Measurements from ENCODE around the gene TPRX2. TPM values are rescaled to one million over a fixed set of nuclear protein-coding genes. Genes with fewer than 3 reads are reported as not detected.
"Not testable (repeated sequence)": the region's sequence is repeated elsewhere in the genome, so short reads cannot be mapped to it uniquely, and the experiment has no call there.

Gene TPRX2, protein sequence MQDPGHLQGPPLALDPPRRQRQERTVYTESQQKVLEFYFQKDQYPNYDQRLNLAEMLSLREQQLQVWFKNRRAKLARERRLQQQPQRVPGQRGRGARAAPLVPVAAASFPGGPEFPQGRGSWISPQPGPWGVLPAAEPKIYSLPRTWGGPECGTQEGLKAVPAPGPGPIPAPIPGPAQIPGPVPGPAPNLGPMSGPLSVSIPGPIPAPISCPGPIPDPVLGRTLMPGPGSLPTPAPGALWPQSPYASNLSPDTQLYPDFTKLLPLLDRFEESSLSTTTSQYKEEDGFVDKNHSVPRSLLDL
- total RNA-seq: not detected

- ATAC-seq (ENCODE audit: low FRiP score); DNase-seq (ENCODE audit: low spot score): not testable (repeated sequence)
Measured at GRCh38 chr19:47858646-47859285, at the start of gene TPRX2. TSS of gene TPRX2 (plus strand) at chr19:47859235. CDS start at chr19:47859247, 12 bp downstream.

DNA sequence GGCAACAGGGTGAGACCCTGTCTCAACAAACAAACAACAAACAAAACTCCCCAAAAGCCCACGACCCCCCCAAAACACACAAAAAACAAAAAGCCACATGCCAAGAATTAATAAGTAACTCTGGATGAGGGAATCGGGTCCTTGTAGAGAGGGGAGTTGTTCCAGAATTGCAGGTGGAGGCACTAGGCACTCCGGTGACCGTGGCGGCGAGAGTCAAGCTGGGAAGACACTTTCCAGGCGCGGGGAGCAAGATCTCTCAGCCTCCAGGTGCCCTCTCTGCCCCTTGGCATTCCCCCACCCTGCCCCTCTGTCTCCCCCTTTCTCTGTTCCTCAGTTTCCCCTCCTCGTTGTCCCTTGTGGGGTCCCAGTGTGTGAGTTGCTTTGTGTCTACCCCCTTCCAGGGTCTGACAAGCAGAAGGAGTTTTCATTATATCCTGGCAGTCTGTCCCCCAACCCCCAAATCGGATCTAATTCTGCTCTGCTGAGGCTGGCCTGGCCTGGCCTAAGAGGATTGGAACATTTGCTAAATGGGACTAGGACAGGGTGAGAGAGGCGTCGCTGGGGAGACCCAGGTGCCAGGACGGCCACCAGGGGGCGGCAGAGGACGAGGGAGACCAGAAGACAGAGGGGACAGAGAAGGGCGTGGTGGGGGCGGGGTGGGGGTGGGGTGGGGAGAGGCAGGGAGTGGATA is 45.6 kb upstream of the TPRX2 start:
- TF ChIP-seq, protein P1, sequence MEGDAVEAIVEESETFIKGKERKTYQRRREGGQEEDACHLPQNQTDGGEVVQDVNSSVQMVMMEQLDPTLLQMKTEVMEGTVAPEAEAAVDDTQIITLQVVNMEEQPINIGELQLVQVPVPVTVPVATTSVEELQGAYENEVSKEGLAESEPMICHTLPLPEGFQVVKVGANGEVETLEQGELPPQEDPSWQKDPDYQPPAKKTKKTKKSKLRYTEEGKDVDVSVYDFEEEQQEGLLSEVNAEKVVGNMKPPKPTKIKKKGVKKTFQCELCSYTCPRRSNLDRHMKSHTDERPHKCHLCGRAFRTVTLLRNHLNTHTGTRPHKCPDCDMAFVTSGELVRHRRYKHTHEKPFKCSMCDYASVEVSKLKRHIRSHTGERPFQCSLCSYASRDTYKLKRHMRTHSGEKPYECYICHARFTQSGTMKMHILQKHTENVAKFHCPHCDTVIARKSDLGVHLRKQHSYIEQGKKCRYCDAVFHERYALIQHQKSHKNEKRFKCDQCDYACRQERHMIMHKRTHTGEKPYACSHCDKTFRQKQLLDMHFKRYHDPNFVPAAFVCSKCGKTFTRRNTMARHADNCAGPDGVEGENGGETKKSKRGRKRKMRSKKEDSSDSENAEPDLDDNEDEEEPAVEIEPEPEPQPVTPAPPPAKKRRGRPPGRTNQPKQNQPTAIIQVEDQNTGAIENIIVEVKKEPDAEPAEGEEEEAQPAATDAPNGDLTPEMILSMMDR (IDR thresholded peaks at IDR 0.05): no peak
- peak; percentile 73 for DNase-seq (ENCODE audit: low spot score)
- ATAC-seq (ENCODE audit: low FRiP score): no peak

DNA sequence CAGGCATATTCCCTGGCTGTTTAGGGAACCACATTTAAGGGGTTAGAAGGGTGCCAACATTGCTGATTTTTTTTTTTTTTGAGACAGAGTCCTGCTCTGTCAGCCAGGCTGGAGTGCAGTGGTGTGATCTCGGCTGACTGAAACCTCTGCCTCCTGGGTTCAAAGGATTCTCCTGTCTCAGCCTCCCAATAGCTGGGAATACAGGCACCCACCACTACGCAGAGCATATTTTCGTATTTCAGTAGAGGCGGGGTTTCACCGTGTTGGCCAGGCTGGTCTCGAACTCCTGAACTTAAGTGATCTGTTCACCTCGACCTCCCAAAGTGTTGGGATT is 45.1 kb upstream of the TPRX2 start:
- DNase-seq (ENCODE audit: low spot score): no peak
- ATAC-seq (ENCODE audit: low FRiP score): no peak
- TF ChIP-seq, protein P1 (IDR thresholded peaks at IDR 0.05): no peak

- ATAC-seq (ENCODE audit: low FRiP score); DNase-seq (ENCODE audit: low spot score): not testable (repeated sequence)
Measured at GRCh38 chr19:47816270-47816669, 42.8 kb upstream of the TPRX2 start.

DNA sequence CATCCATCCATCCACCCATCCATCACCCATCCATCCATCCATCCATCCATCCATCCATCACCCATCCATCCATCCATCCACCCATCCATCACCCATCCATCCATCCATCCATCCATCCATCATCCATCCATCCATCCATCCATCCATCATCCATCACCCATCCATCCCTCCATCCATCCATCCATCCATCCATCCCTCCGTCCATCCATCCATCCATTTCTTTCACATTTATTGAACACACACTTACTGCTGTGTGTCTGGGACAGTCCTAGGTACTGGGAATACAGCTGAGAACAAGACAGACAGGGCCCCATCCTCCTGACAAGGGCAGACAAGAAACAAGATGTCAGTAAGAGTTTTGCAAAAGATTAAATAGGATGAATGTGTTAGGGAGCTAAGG is 40.8 kb upstream of the TPRX2 start:
- ATAC-seq (ENCODE audit: low FRiP score); DNase-seq (ENCODE audit: low spot score): not testable (repeated sequence)

DNA sequence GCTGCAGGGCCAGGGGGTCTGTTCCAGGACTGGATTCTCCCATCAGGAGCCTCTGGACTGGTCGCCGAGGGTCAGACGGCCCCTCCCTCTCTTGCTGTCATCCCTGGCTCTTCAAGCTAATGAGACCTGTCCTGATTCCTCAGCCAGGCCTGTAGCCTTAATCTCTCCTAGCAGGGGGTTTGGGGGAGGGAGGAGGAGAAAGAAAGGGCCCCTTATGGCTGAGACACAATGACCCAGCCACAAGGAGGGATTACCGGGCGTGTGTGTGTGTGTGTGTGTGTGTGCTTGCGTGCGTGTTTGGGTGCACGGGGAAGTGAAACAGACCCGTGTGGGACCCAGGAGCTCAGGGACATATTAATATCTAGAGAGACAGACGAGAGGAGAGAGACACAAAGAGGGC is 39.2 kb upstream of the TPRX2 start:
- TF ChIP-seq, protein P1 (IDR thresholded peaks at IDR 0.05): no peak
- no peak for DNase-seq (ENCODE audit: low spot score)
- ATAC-seq (ENCODE audit: low FRiP score): no peak

- TF ChIP-seq, protein P1 (IDR thresholded peaks at IDR 0.05): no peak
- ATAC-seq (ENCODE audit: low FRiP score) (no peak), DNase-seq (ENCODE audit: low spot score) (no peak)
Measured at GRCh38 chr19:47820410-47820809, 38.6 kb upstream of the TPRX2 start.

DNA sequence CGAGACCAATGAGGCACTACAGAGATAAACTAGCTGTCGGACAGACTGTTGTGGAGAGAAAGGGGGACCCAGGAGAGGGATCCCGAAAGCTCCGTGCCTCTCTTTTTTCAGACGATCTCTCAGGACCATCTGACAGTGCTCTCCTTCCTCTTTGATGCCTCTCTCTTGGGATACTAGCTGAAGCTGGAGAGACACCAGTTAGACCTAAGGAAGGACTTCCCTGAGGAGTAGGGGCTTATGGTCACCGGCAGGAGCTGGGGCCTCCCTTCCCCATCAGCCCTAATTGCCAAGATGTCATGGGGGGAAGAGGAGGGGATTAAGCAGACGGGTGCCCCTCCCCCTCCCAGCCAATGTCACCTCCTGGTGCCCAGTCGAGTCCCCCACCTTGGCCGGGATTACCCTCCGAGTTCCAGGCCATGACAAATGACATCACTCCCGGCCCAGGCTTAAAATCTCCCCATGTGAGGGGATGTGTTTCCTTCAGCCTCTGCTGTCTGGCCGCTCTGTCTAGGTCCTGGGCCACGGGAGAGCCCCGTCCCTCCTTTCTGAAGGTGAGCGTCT is 37.5 kb upstream of the TPRX2 start, which contains the start of gene CRX:
Gene CRX (plus strand): TSS at position 478 of the 561 bp plus-strand sequence. CDS start 12,507 bp downstream, outside the sequence.
- ATAC-seq (ENCODE audit: low FRiP score) (no peak), DNase-seq (ENCODE audit: low spot score) (no peak)
- TF ChIP-seq, protein P1 (IDR thresholded peaks at IDR 0.05): no peak
